Kidney (tissue), 14 donors: ENCODE results near the gene ABHD17A. TPM values are rescaled to one million over a fixed set of nuclear protein-coding genes. Genes with fewer than 3 reads are reported as not detected.

Experiments used
- DNase-seq, 5 donors: peaks; one replicate each; pipeline ENCODE4 v3.0.0-alpha.2; 2013 to 2020
- FAIRE-seq: peaks from 2 replicates; lab custom pipeline; 2012; peaks lifted over from hg19 to GRCh38; lab: Jason Lieb, UNC
- H3K27ac ChIP-seq, 2 donors: one replicate each; pipeline ENCODE4 v1.7.0; 2013; ENCODE audit warnings: low read depth in 2 of 2, low read length in 2 of 2, inconsistent platforms in 1 of 2
- H3K27me3 ChIP-seq: one replicate; pipeline ENCODE4 v1.7.1; 2013; ENCODE audit warnings: low read length, inconsistent platforms; ENCODE audit not compliant: control insufficient read depth, insufficient read depth
- H3K36me3 ChIP-seq, 3 donors: one replicate each; pipeline versions ENCODE4 v1.7.0 to v1.7.1; 2013; ENCODE audit warnings: low read length in 3 of 3, control low read depth in 1 of 3, inconsistent platforms in 1 of 3; ENCODE audit not compliant: insufficient read depth in 3 of 3, control insufficient read depth in 2 of 3
- H3K4me1 ChIP-seq, 3 donors: one replicate each; pipeline versions ENCODE4 v1.7.0 to v1.7.1; 2013; ENCODE audit warnings: low read length in 3 of 3, inconsistent platforms in 1 of 3, low read depth in 1 of 3; ENCODE audit not compliant: control insufficient read depth in 2 of 3, insufficient read depth in 2 of 3
- H3K4me3 ChIP-seq, 3 donors: one replicate each; pipeline versions ENCODE4 v1.7.0 to v1.8.1; 2013; ENCODE audit warnings: low read length in 3 of 3, control low read depth in 1 of 3, inconsistent platforms in 1 of 3
- H3K9ac ChIP-seq, 3 donors: one replicate each; pipeline versions ENCODE4 v1.7.0 to v1.7.1; 2013; ENCODE audit warnings: low read length in 3 of 3, control low read depth in 1 of 3, inconsistent platforms in 1 of 3
- H3K9me3 ChIP-seq, 3 donors: one replicate each; pipeline versions ENCODE4 v1.7.0 to v1.7.1; 2013; ENCODE audit warnings: low read length in 3 of 3, control low read depth in 1 of 3, inconsistent platforms in 1 of 3; ENCODE audit not compliant: control insufficient read depth in 2 of 3, insufficient read depth in 1 of 3
- intact Hi-C: fragments of 100-400 bp; cut with DNase I; formaldehyde crosslinking; loops from one replicate; pipeline ENCODE4 v1.11.1; 2022
- polyA plus RNA-seq: library from polyadenylated mRNA; stranded (reverse); fragments of 350-450 nt; fragmentation: Illumina TruSeq; extraction: RNeasy Lipid Tissue Mini Kit (QIAGEN cat#74804); gene quantifications from one replicate; pipeline ENCODE4 v1.2.3, GENCODE V29; 2014; ENCODE audit warnings: low read depth, low replicate concordance; ENCODE audit not compliant: insufficient read depth
- total RNA-seq: library from RNA; stranded (reverse); fragmentation: NEBNext Ultra II Directional; extraction: Animal tissue kit (Norgen Biotek cat#: 25700); gene quantifications from one replicate; pipeline ENCODE4 v1.2.1, GENCODE V29; 2021
- TF ChIP-seq, protein P1 (sequence below): IDR thresholded peaks from 3 replicates; pipeline ENCODE4 v1.5.1; 2012; ENCODE audit warnings: mild to moderate bottlenecking, moderate library complexity, borderline replicate concordance; ENCODE audit not compliant: insufficient read depth; ENCODE audit errors: extremely low read depth
- donor health status: control.
- donor health status: control.
- donor health status: control.
- donor health status: control.
- donor health status: control.
- donor health status: DM: yes; HTN: yes; CAD: no.
- donor health status: Normal renal cell carcinoma (clear cell type).

Gene ABHD17A
- total and polyA plus RNA-seq, 2 donors from 2014 or later, result 63.8 to 65.1 TPM

GRCh38 chr19:1871140-1871597, 14.1 kb downstream of the ABHD17A start:
- Histone ChIP-seq H3K9ac (no peak overlapping the region), H3K36me3 (no peaks in the 10 kb centered on the region), H3K4me3 (no peak overlapping the region), H3K9me3 (no peaks in the 10 kb centered on the region), H3K27me3 (no peaks in the 10 kb centered on the region), H3K27ac (no peak overlapping the region), H3K4me1 (peaks cover 0 to 22% (median 13%) of the 10 kb centered on the region in 3 donors)
- DNase-seq (peak in 1 of 5 donors; percentile 48), FAIRE-seq (no peak)
- intact Hi-C loops, result no loop called here
- TF ChIP-seq, protein P1, sequence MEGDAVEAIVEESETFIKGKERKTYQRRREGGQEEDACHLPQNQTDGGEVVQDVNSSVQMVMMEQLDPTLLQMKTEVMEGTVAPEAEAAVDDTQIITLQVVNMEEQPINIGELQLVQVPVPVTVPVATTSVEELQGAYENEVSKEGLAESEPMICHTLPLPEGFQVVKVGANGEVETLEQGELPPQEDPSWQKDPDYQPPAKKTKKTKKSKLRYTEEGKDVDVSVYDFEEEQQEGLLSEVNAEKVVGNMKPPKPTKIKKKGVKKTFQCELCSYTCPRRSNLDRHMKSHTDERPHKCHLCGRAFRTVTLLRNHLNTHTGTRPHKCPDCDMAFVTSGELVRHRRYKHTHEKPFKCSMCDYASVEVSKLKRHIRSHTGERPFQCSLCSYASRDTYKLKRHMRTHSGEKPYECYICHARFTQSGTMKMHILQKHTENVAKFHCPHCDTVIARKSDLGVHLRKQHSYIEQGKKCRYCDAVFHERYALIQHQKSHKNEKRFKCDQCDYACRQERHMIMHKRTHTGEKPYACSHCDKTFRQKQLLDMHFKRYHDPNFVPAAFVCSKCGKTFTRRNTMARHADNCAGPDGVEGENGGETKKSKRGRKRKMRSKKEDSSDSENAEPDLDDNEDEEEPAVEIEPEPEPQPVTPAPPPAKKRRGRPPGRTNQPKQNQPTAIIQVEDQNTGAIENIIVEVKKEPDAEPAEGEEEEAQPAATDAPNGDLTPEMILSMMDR, result no peak

- no peaks in the 10 kb centered on the region for H3K36me3 ChIP-seq
- H3K9me3 ChIP-seq, result no peaks in the 10 kb centered on the region
- peaks cover 0 to 15% (median 11%) of the 10 kb centered on the region in 3 donors for H3K4me1 ChIP-seq
- no peak overlapping the region for H3K27ac ChIP-seq
- no peak for DNase-seq
- no peak overlapping the region for H3K4me3 ChIP-seq
- intact Hi-C loops, result no loop called here
- no peaks in the 10 kb centered on the region for H3K27me3 ChIP-seq
- no peak overlapping the region for H3K9ac ChIP-seq
- TF ChIP-seq, protein P1, result no peak
- no peak for FAIRE-seq
Measured at GRCh38 chr19:1868971-1869370, 16.3 kb downstream of the ABHD17A start.

GRCh38 chr19:1867349-1867724, 18.0 kb downstream of the ABHD17A start:
- TF ChIP-seq, protein P1, result no peak
- DNase-seq, result no peak
- intact Hi-C loops, result no loop called here

More at GRCh38 chr19:1867349-1867724, 18.0 kb downstream of the ABHD17A start:
- H3K4me3 ChIP-seq, result no peak overlapping the region
- H3K36me3 ChIP-seq, result no peaks in the 10 kb centered on the region
- peaks cover 0 to 5% (median 0%) of the 10 kb centered on the region in 3 donors for H3K4me1 ChIP-seq
- H3K27me3 ChIP-seq, result no peaks in the 10 kb centered on the region
- no peak overlapping the region for H3K9ac ChIP-seq
- no peak overlapping the region for H3K27ac ChIP-seq
- no peaks in the 10 kb centered on the region for H3K9me3 ChIP-seq
- FAIRE-seq, result no peak
